ENCODE data around the gene FARP1.

- TF ChIP-seq, protein P1, sequence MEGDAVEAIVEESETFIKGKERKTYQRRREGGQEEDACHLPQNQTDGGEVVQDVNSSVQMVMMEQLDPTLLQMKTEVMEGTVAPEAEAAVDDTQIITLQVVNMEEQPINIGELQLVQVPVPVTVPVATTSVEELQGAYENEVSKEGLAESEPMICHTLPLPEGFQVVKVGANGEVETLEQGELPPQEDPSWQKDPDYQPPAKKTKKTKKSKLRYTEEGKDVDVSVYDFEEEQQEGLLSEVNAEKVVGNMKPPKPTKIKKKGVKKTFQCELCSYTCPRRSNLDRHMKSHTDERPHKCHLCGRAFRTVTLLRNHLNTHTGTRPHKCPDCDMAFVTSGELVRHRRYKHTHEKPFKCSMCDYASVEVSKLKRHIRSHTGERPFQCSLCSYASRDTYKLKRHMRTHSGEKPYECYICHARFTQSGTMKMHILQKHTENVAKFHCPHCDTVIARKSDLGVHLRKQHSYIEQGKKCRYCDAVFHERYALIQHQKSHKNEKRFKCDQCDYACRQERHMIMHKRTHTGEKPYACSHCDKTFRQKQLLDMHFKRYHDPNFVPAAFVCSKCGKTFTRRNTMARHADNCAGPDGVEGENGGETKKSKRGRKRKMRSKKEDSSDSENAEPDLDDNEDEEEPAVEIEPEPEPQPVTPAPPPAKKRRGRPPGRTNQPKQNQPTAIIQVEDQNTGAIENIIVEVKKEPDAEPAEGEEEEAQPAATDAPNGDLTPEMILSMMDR (IDR thresholded peaks at IDR 0.05), result no peak
- TF ChIP-seq POLR2A (IDR thresholded peaks at IDR 0.05), result no peak
These were observed 71.8 kb downstream of the FARP1 start for GRCh38 chr13:98214707-98215106.
